Colonic mucosa (tissue), 4 donors: Measurements from ENCODE around the gene MEI4. TPM values are rescaled to one million over a fixed set of nuclear protein-coding genes. Genes with fewer than 3 reads are reported as not detected.

Source experiments
- DNase-seq: peaks from one replicate; pipeline ENCODE4 v3.0.0-alpha.2; 2020
- H3K27ac ChIP-seq: fragments of 200-600 bp; one replicate; pipeline ENCODE4 v1.8.0; 2021
- H3K27me3 ChIP-seq: fragments of 200-600 bp; one replicate; pipeline ENCODE4 v1.8.0; 2021
- H3K36me3 ChIP-seq: fragments of 200-600 bp; one replicate; pipeline ENCODE4 v1.8.0; 2021
- H3K4me1 ChIP-seq: fragments of 200-600 bp; one replicate; pipeline ENCODE4 v1.8.0; 2021; ENCODE audit warnings: mild to moderate bottlenecking
- H3K4me3 ChIP-seq: fragments of 200-600 bp; one replicate; pipeline ENCODE4 v1.8.0; 2021
- H3K9ac ChIP-seq, 2 donors: one replicate each; pipeline ENCODE4 v1.7.0; 2013; ENCODE audit warnings: control low read depth in 2 of 2, low read depth in 2 of 2, low read length in 2 of 2
- H3K9me3 ChIP-seq: fragments of 200-600 bp; one replicate; pipeline ENCODE4 v1.8.0; 2021
- intact Hi-C: fragments of 100-400 bp; cut with DNase I; formaldehyde crosslinking; loops from one replicate; pipeline ENCODE4 v1.14.1; 2022
- total RNA-seq, 2 donors: library from RNA; stranded (reverse); fragmentation: NEBNext Ultra II Directional in 1 of 2; extraction: Animal tissue kit (Norgen Biotek cat#: 25700) in 1 of 2; gene quantifications; one replicate each; pipeline ENCODE4 v1.2.1, GENCODE V29; 2021
- TF ChIP-seq, protein P1 (sequence below): fragments of 200-600 bp; IDR thresholded peaks from one replicate; pipeline ENCODE4 v1.8.0; 2022; ENCODE audit warnings: antibody characterized with exemption, mild to moderate bottlenecking
- donor health status: healthy.
- donor health status: DM: no; HTN: no; CAD: no.
- donor health status: DM: no; HTN: no; CAD: no.

The MEI4 gene
- total RNA-seq, 2 donors from 2014 or later: not detected

DNA sequence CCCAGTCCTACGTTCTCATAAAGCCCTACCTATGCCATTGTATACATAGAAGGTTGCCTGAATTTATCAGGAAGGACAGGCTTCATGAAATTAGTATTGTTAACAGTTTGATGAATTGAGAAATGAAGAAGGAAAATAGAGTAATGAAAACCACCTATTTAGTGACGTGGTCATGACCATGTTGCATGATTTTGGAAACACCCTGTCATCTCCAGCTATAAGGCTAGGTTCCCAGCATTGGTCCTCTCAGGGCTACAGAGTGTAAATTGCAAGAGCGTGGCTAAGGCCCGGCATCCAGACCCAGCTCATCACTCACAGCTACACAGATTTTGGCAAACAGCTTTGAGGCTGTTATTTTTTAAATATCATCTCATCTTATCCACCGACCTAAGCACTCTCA is 203.6 kb downstream of the MEI4 start:
- TF ChIP-seq, protein P1, sequence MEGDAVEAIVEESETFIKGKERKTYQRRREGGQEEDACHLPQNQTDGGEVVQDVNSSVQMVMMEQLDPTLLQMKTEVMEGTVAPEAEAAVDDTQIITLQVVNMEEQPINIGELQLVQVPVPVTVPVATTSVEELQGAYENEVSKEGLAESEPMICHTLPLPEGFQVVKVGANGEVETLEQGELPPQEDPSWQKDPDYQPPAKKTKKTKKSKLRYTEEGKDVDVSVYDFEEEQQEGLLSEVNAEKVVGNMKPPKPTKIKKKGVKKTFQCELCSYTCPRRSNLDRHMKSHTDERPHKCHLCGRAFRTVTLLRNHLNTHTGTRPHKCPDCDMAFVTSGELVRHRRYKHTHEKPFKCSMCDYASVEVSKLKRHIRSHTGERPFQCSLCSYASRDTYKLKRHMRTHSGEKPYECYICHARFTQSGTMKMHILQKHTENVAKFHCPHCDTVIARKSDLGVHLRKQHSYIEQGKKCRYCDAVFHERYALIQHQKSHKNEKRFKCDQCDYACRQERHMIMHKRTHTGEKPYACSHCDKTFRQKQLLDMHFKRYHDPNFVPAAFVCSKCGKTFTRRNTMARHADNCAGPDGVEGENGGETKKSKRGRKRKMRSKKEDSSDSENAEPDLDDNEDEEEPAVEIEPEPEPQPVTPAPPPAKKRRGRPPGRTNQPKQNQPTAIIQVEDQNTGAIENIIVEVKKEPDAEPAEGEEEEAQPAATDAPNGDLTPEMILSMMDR: no peak
- Histone ChIP-seq H3K9me3 (no peaks in the 10 kb centered on the region), H3K9ac (no peak overlapping the region), H3K27me3 (no peaks in the 10 kb centered on the region), H3K36me3 (no peaks in the 10 kb centered on the region), H3K27ac (no peak overlapping the region), H3K4me3 (no peak overlapping the region), H3K4me1 (no peaks in the 10 kb centered on the region)
- no peak for DNase-seq
- intact Hi-C loops: no loop called here

- DNase-seq: no peak
- H3K9ac ChIP-seq: no peak overlapping the region
- TF ChIP-seq, protein P1: no peak
- intact Hi-C loops: no loop called here
- no peak overlapping the region for H3K27ac ChIP-seq
- H3K36me3 ChIP-seq: no peaks in the 10 kb centered on the region
- H3K4me3 ChIP-seq: no peak overlapping the region
- no peaks in the 10 kb centered on the region for H3K4me1 ChIP-seq
- H3K27me3 ChIP-seq: no peaks in the 10 kb centered on the region
- no peaks in the 10 kb centered on the region for H3K9me3 ChIP-seq
These were observed 204.6 kb downstream of the MEI4 start for GRCh38 chr6:77857421-77857820.

DNA sequence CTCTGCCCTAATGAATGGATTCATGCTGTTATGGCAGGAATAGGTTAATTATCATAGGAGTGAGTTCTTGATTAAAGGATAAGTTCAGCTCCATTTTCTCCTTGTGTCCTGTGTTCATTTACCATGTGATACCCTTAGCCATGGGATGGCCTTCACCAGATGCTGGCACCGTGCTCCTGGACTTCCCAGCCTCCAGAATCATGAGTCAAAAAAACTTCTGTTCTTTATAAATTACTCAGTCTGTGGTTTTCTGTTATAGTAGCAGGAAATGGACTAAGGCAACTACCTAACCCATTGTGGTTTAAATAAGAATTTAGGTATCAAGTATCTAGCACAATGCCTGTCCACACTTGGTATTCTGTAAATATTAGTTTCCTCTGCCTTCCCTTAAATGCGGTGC is 223.5 kb downstream of the MEI4 start:
- H3K27me3 ChIP-seq: no peaks in the 10 kb centered on the region
- H3K9ac ChIP-seq: no peak overlapping the region
- H3K4me3 ChIP-seq: no peak overlapping the region
- TF ChIP-seq, protein P1: no peak
- H3K4me1 ChIP-seq: no peaks in the 10 kb centered on the region
- intact Hi-C loops: no loop called here
- H3K27ac ChIP-seq: no peak overlapping the region
- H3K9me3 ChIP-seq: no peaks in the 10 kb centered on the region
- DNase-seq: no peak
- H3K36me3 ChIP-seq: no peaks in the 10 kb centered on the region

GRCh38 chr6:77879527-77879926 is 226.7 kb downstream of the MEI4 start:
- H3K4me1 ChIP-seq: no peaks in the 10 kb centered on the region
- H3K9me3 ChIP-seq: no peaks in the 10 kb centered on the region
- H3K4me3 ChIP-seq: no peak overlapping the region
- no peaks in the 10 kb centered on the region for H3K27me3 ChIP-seq
- no peak overlapping the region for H3K27ac ChIP-seq
- H3K9ac ChIP-seq: no peak overlapping the region
- TF ChIP-seq, protein P1: no peak
- DNase-seq: no peak
- intact Hi-C loops: no loop called here
- H3K36me3 ChIP-seq: no peaks in the 10 kb centered on the region

DNA sequence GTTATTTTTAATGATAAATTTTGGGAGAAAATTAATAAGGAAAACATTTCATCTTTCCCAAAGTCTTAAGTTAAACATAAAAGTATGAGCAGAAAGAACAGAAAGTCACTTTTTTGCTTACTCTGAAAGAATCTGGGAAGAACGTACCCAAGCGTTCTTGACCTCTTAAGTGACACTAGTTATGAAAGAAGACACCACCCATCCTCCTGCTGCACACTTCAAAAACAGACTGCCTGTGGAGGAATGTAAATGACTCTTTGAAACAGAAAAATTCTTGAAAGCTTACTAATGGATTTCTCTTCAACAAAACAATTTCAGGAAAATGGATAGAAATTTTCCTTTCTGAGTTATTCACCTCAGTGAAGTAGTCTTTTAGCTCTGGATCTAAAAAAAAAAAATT is 227.7 kb downstream of the MEI4 start:
- DNase-seq: no peak
- no peak overlapping the region for H3K4me3 ChIP-seq
- no peak overlapping the region for H3K27ac ChIP-seq
- TF ChIP-seq, protein P1: no peak
- no peaks in the 10 kb centered on the region for H3K27me3 ChIP-seq
- H3K9ac ChIP-seq: no peak overlapping the region
- intact Hi-C loops: no loop called here
- no peaks in the 10 kb centered on the region for H3K36me3 ChIP-seq
- H3K9me3 ChIP-seq: no peaks in the 10 kb centered on the region
- no peaks in the 10 kb centered on the region for H3K4me1 ChIP-seq

DNA sequence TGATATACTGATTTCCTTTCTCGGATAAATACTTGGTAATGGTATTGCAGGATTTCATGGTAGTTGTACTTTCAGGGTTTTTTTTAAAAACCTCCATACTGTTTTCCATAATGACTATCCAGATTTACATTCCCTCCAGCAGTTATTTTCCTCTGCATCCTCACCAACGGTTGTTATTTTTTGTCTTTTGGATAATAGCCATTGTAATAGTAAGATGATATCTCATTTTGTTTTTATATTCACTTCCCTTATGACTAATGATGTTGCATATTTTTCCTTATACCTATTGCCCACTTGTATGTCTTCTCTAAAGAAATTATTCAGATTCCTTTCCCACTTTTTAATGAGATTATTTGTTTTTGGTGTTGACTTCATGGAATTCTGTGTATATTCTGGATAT is 231.0 kb downstream of the MEI4 start:
- H3K36me3 ChIP-seq: no peaks in the 10 kb centered on the region
- H3K27me3 ChIP-seq: no peaks in the 10 kb centered on the region
- intact Hi-C loops: no loop called here

More for the DNA sequence above, 231.0 kb downstream of the MEI4 start:
- no peak for DNase-seq
- TF ChIP-seq, protein P1: no peak
- no peak overlapping the region for H3K27ac ChIP-seq
- H3K9ac ChIP-seq: no peak overlapping the region
- H3K9me3 ChIP-seq: no peaks in the 10 kb centered on the region
- H3K4me3 ChIP-seq: no peak overlapping the region
- no peaks in the 10 kb centered on the region for H3K4me1 ChIP-seq
